ENCODE results near the gene MYPOP. TPM values are rescaled to one million over a fixed set of nuclear protein-coding genes. Genes with fewer than 3 reads are reported as not detected.

Gene MYPOP
- polyA plus RNA-seq, 1 experiment: 1.8 TPM

- CTCF ChIA-PET: interaction anchor here (1.1 kb wide), 1 partner anchor 336 kb away, joined by 3 read pairs; no protein-coding TSS in a partner anchor
- POLR2A ChIA-PET: no interaction called here
- no peak overlapping the region for H3K4me3 ChIP-seq (ENCODE audit: low read depth, low read length)
- no peak for DNase-seq (ENCODE audit: low read depth)
- peaks cover 6% of the 10 kb centered on the region for H3K27me3 ChIP-seq (ENCODE audit: control insufficient read depth, insufficient read depth, low read length)
- H3K36me3 ChIP-seq (ENCODE audit: control insufficient read depth, insufficient read depth, low read length): no peaks in the 10 kb centered on the region
- TF ChIP-seq, protein P1, sequence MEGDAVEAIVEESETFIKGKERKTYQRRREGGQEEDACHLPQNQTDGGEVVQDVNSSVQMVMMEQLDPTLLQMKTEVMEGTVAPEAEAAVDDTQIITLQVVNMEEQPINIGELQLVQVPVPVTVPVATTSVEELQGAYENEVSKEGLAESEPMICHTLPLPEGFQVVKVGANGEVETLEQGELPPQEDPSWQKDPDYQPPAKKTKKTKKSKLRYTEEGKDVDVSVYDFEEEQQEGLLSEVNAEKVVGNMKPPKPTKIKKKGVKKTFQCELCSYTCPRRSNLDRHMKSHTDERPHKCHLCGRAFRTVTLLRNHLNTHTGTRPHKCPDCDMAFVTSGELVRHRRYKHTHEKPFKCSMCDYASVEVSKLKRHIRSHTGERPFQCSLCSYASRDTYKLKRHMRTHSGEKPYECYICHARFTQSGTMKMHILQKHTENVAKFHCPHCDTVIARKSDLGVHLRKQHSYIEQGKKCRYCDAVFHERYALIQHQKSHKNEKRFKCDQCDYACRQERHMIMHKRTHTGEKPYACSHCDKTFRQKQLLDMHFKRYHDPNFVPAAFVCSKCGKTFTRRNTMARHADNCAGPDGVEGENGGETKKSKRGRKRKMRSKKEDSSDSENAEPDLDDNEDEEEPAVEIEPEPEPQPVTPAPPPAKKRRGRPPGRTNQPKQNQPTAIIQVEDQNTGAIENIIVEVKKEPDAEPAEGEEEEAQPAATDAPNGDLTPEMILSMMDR (IDR thresholded peaks at IDR 0.05; ENCODE audit: insufficient read depth, low read depth, low read length): no peak
Observed at GRCh38 chr19:45929247-45929646, 26.8 kb upstream of the MYPOP start.

DNA sequence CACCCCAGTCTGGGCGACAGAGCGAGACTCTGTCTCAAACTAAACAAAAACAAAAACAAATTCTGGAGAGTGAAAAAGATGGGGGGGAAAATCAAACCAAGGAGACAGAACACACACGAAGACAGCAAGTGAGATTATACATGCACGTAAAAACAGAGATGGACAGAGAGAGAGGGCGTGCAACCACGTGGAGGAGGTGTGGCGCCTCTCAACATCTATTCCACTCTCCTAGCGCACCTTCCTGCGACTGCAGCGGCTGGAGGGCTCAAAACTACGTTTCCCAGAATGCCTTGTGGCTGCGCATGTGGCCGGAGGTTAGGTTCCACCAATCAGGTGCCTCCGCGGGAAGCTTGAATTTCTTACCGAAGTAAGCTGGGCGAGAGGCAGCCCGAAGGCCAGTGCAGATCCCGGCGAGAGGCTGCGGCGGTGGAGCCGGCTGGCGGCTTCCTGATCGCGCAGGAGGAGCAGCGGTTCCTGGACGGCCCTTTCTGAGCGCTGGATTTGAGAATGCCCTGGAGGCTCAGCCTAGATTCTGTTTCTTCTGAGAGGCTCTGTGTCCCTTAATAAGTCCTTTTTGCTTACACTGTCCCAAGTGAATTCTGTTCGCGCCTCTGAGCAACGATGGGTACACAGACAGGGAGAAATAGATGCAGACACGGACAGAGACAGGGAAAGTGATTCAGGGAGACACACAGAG lies 25.3 kb upstream of the MYPOP start:
- ChIA-PET POLR2A (no interaction called here), CTCF (interaction anchor here (0.5 kb wide), 1 partner anchor 16 kb away, joined by 4 read pairs; no protein-coding TSS in a partner anchor)
- peaks cover 6% of the 10 kb centered on the region; the same call in 1 of the 2 replicates for H3K27me3 ChIP-seq (ENCODE audit: control insufficient read depth, insufficient read depth, low read length)
- H3K36me3 ChIP-seq (ENCODE audit: control insufficient read depth, insufficient read depth, low read length): no peaks in the 10 kb centered on the region
- peak; percentile 37 for DNase-seq (ENCODE audit: low read depth)
- H3K4me3 ChIP-seq (ENCODE audit: low read depth, low read length): no peak overlapping the region
- TF ChIP-seq, protein P1 (IDR thresholded peaks at IDR 0.05; ENCODE audit: insufficient read depth, low read depth, low read length): no peak

GRCh38 chr19:45924891-45925447 lies 22.6 kb upstream of the MYPOP start:
- no peak overlapping the region for H3K4me3 ChIP-seq (ENCODE audit: low read depth, low read length)
- CTCF ChIA-PET: no interaction called here
- POLR2A ChIA-PET: no interaction called here
- DNase-seq (ENCODE audit: low read depth): no peak
- H3K36me3 ChIP-seq (ENCODE audit: control insufficient read depth, insufficient read depth, low read length): no peaks in the 10 kb centered on the region
- H3K27me3 ChIP-seq (ENCODE audit: control insufficient read depth, insufficient read depth, low read length): peaks cover 3% of the 10 kb centered on the region; the same call in 1 of the 2 replicates
- TF ChIP-seq, protein P1 (IDR thresholded peaks at IDR 0.05; ENCODE audit: insufficient read depth, low read depth, low read length): no peak

- DNase-seq (ENCODE audit: low read depth): no peak
- no peaks in the 10 kb centered on the region for H3K36me3 ChIP-seq (ENCODE audit: control insufficient read depth, insufficient read depth, low read length)
- ChIA-PET POLR2A (no interaction called here), CTCF (no interaction called here)
- TF ChIP-seq, protein P1 (IDR thresholded peaks at IDR 0.05; ENCODE audit: insufficient read depth, low read depth, low read length): 0 out of 2 replicates have a peak, but pooled peaks have one; percentile 18
- H3K4me3 ChIP-seq (ENCODE audit: low read depth, low read length): no peak overlapping the region
- peaks cover 5% of the 10 kb centered on the region for H3K27me3 ChIP-seq (ENCODE audit: control insufficient read depth, insufficient read depth, low read length)
Observed at GRCh38 chr19:45922281-45922680, 19.9 kb upstream of the MYPOP start.

DNA sequence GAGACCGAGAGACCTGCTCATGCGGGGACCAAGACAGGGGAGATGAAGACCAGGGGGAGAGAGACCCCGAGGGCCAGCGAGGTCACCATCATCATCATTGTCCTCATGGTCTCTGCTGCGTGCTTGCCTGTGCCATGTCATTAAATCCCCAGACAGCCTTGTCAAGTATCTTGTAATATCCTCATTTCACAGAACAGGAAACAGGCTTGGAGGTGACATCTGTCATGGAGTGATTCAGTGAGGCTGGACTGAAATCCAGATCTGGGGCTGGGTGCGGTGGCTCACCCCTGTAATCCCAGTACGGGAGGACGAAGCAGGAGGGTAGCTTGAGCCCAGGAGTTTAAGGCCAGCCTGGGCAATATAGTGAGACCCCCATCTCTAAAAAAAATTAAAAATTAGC lies 18.0 kb upstream of the MYPOP start:
- Histone ChIP-seq H3K27me3 (ENCODE audit: control insufficient read depth, insufficient read depth, low read length) (peaks cover 5% of the 10 kb centered on the region; the same call in 1 of the 2 replicates), H3K4me3 (ENCODE audit: low read depth, low read length) (no peak overlapping the region), H3K36me3 (ENCODE audit: control insufficient read depth, insufficient read depth, low read length) (no peaks in the 10 kb centered on the region)
- TF ChIP-seq, protein P1 (IDR thresholded peaks at IDR 0.05; ENCODE audit: insufficient read depth, low read depth, low read length): no peak
- POLR2A ChIA-PET: no interaction called here
- CTCF ChIA-PET: interaction anchor here (1.3 kb wide), 1 partner anchor 104 kb away, joined by 4 read pairs; no protein-coding TSS in a partner anchor
- DNase-seq (ENCODE audit: low read depth): no peak

Data from BJ (cell line).